ENCODE data around the gene VTI1A. TPM values are rescaled to one million over a fixed set of nuclear protein-coding genes. Genes with fewer than 3 reads are reported as not detected.
A peak's percentile ranks its signal among the peaks of the same experiment; 100 is the strongest.

VTI1A gene
- polyA plus RNA-seq, 2 of the 4 experiments (the other 2 are of a cell fraction) = 17.0 to 25.3 TPM

- TF ChIP-seq USF2 (IDR thresholded peaks at IDR 0.05) (no peak), HES2 (IDR thresholded peaks at IDR 0.05) (no peak), PBX3 (IDR thresholded peaks at IDR 0.05) (no peak), KDM5A (IDR thresholded peaks at IDR 0.05) (no peak), CTCF (IDR thresholded peaks at IDR 0.05) (no peak), ESRRA (IDR thresholded peaks at IDR 0.05; ENCODE audit: borderline replicate concordance, low read length) (no peak), MAZ (IDR thresholded peaks at IDR 0.05; ENCODE audit: borderline replicate concordance, low read depth, low read length) (no peak), HOXA7 (CRISPR knock-in tag; IDR thresholded peaks at IDR 0.05) (no peak), JUN (IDR thresholded peaks at IDR 0.05) (no peak), HOXB5 (CRISPR knock-in tag; IDR thresholded peaks at IDR 0.05) (no peak), POLR2A (IDR thresholded peaks at IDR 0.05; ENCODE audit: low read length) (no peak), RCOR1 (IDR thresholded peaks at IDR 0.05; ENCODE audit: low read depth, low read length) (no peak)
- ATAC-seq (no peak), FAIRE-seq (no peak), DNase-seq (ENCODE audit: low read depth in 1 of 2, low spot score in 1 of 2) (no peak)
- ChIA-PET POLR2A (no interaction called here), CTCF (interaction anchor here (0.6 to 1.3 kb wide), 4 partner anchors 14 to 202 kb away, joined by 3 read pairs; no protein-coding TSS in a partner anchor)
- Histone ChIP-seq H3K4me2 (peak overlapping the region; percentile 16; the same call in 1 of the 3 replicates), H3K4me3 (no peak overlapping the region), H3K4me1 (peaks cover 23% of the 10 kb centered on the region; the same call in 2 of the 3 replicates), H3K9me3 (no peaks in the 10 kb centered on the region), H3K27ac (no peak overlapping the region)
Measured at GRCh38 chr10:112778579-112778978, 331.6 kb downstream of the VTI1A start.

GRCh38 chr10:112779025-112779770, 332.2 kb downstream of the VTI1A start:
- POLR2A ChIA-PET = no interaction called here
- no peak overlapping the region for H3K27ac ChIP-seq
- CTCF ChIA-PET = interaction anchor here (1.0 to 1.3 kb wide), 4 partner anchors 15 to 76 kb away, joined by 3 read pairs; no protein-coding TSS in a partner anchor
- H3K4me3 ChIP-seq = no peak overlapping the region
- DNase-seq (ENCODE audit: low read depth in 1 of 2, low spot score in 1 of 2) = no peak
- no peak overlapping the region; the same call in 2 of the 3 replicates for H3K4me2 ChIP-seq
- 81% methylated on average over 7 of the region's 7 CpGs for WGBS (ENCODE audit: missing lambda C conversion rate)
- H3K9me3 ChIP-seq = no peaks in the 10 kb centered on the region
- H3K4me1 ChIP-seq = peaks cover 23% of the 10 kb centered on the region; the same call in 2 of the 3 replicates
- ATAC-seq = no peak
- FAIRE-seq = no peak
- TF ChIP-seq BHLHE40 (IDR thresholded peaks at IDR 0.05; ENCODE audit: low read depth, low read length) = no peak
- no peak for TF ChIP-seq SREBF2 (IDR thresholded peaks at IDR 0.05)
- no peak for TF ChIP-seq HMGXB4 (CRISPR knock-in tag; IDR thresholded peaks at IDR 0.05; ENCODE audit: borderline replicate concordance)
- no peak for TF ChIP-seq ELK1 (IDR thresholded peaks at IDR 0.05; ENCODE audit: low read depth, low read length)
- no peak for TF ChIP-seq RFX5 (IDR thresholded peaks at IDR 0.05)
- TF ChIP-seq ESRRA (IDR thresholded peaks at IDR 0.05; ENCODE audit: borderline replicate concordance, low read length) = no peak
- no peak for TF ChIP-seq FOXS1 (CRISPR knock-in tag; IDR thresholded peaks at IDR 0.05)
- TF ChIP-seq HDAC2 (IDR thresholded peaks at IDR 0.05) = no peak
- no peak for TF ChIP-seq ZNF302 (CRISPR knock-in tag; IDR thresholded peaks at IDR 0.05)
- no peak for TF ChIP-seq POLR2AphosphoS2 (conservative IDR thresholded peaks at IDR 0.05; ENCODE audit: low read length)
- no peak for TF ChIP-seq MAFK (IDR thresholded peaks at IDR 0.05; ENCODE audit: partially characterized antibody)
- TF ChIP-seq HOXB5 (CRISPR knock-in tag; IDR thresholded peaks at IDR 0.05) = no peak
- no peak for TF ChIP-seq NPAS2 (CRISPR knock-in tag; IDR thresholded peaks at IDR 0.05; ENCODE audit: borderline replicate concordance)
- TF ChIP-seq CHD4 (IDR thresholded peaks at IDR 0.05; ENCODE audit: borderline replicate concordance) = no peak
- no peak for TF ChIP-seq ZC3H11A (IDR thresholded peaks at IDR 0.05)
- TF ChIP-seq RARB (CRISPR knock-in tag; IDR thresholded peaks at IDR 0.05) = no peak
- no peak for TF ChIP-seq CBX2 (IDR thresholded peaks at IDR 0.05; ENCODE audit: borderline replicate concordance, low read depth)
- TF ChIP-seq CHD2 (IDR thresholded peaks at IDR 0.05; ENCODE audit: low read length, partially characterized antibody) = no peak
- no peak for TF ChIP-seq CBX8 (IDR thresholded peaks at IDR 0.05)

All from A549 (cell line).